Left cardiac atrium (tissue), 4 donors: ENCODE data around the gene TMEM63A. TPM values are rescaled to one million over a fixed set of nuclear protein-coding genes. Genes with fewer than 3 reads are reported as not detected.
"Not testable (repeated sequence)": the region's sequence is repeated elsewhere in the genome, so short reads cannot be mapped to it uniquely, and the experiment has no call there.

Experiments used
- ATAC-seq, 2 donors: fragments of 200-7000 bp; cut with Tn5 transposase; one replicate each; pipeline ENCODE4 v1.9.1; 2020; ENCODE audit warnings: mild to moderate bottlenecking in 2 of 2, moderate library complexity in 2 of 2
- DNase-seq: peaks from one replicate; pipeline ENCODE4 v3.0.0-alpha.2; 2020
- intact Hi-C, 2 donors: fragments of 100-400 bp; cut with DNase I; formaldehyde crosslinking; loops; one replicate each; pipeline versions ENCODE4 v1.14.1 to v1.15.1; 2022 to 2023
- total RNA-seq, 2 donors: library from RNA; stranded (reverse); fragmentation: NEBNext Ultra II Directional; extraction: Animal tissue kit (Norgen Biotek cat#: 25700); gene quantifications; one replicate each; pipeline ENCODE4 v1.2.1, GENCODE V29; 2021
- donor health status: DM: no; HTN: yes; CAD: no.
- donor health status: DM: no; HTN: yes; CAD: no; lungs with severe emphysema.
- donor health status: DM: yes; HTN: yes; CAD: no.
- donor health status: Dilated cardiomyopathy.

The TMEM63A gene
- total RNA-seq, 2 donors from 2014 or later, result 33.2 to 37.1 TPM

GRCh38 chr1:225851805-225852204, 30.4 kb downstream of the TMEM63A start:
- DNase-seq, result no peak
- no peak for ATAC-seq
- intact Hi-C loops, result no loop called here

- no peak for DNase-seq
- intact Hi-C loops, result no loop called here
- no peak for ATAC-seq
Measured at GRCh38 chr1:225850370-225850769, 31.8 kb downstream of the TMEM63A start.

- peak in 1 of 2 donors; percentile 4 for ATAC-seq
- intact Hi-C loops, result loop anchor here in 1 of 2 donors (5.0 to 10.0 kb wide), 2 partner anchors 38 to 375 kb away; partner anchors contain the start of gene EPHX1
- peak; percentile 53 for DNase-seq
Measured at GRCh38 chr1:225849925-225850324, 32.3 kb downstream of the TMEM63A start.

GRCh38 chr1:225848030-225848955, 33.9 kb downstream of the TMEM63A start:
- DNase-seq (no peak), ATAC-seq (peak in 1 of 2 donors; percentile 3)
- intact Hi-C loops, result loop anchor here in 1 of 2 donors (5.0 to 10.0 kb wide), 2 partner anchors 36 to 373 kb away; partner anchors contain the start of gene EPHX1

DNA sequence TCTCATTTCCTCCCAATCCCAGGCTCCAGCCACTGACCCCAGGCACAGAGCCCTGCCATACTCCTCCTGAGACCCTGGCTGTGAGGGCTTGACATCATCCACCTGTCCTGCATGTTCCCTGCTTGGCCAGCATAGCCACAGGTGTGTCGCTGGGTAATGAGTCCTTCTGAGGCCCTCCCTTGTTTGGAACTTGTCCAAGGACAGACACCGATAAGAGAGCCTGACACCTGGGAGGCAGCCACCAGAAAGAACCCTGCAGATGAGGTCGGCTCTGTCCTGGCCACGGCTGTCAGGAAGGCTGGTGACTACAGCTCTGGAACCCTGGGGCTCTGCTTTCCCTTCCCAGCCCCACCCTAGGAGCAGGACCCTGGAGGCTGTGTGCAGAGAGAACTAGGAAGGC, 34.6 kb downstream of the TMEM63A start:
- ATAC-seq, result no peak
- intact Hi-C loops, result loop anchor here in 1 of 2 donors (5.0 to 10.0 kb wide), 2 partner anchors 35 to 373 kb away; partner anchors contain the start of gene EPHX1
- DNase-seq, result no peak

GRCh38 chr1:225846331-225847310, 35.6 kb downstream of the TMEM63A start:
- ATAC-seq (peak in 1 of 2 donors; percentile 1), DNase-seq (no peak)
- intact Hi-C loops, result loop anchor here in 1 of 2 donors (5.0 to 10.0 kb wide), 2 partner anchors 34 to 372 kb away; partner anchors contain the start of gene EPHX1

DNA sequence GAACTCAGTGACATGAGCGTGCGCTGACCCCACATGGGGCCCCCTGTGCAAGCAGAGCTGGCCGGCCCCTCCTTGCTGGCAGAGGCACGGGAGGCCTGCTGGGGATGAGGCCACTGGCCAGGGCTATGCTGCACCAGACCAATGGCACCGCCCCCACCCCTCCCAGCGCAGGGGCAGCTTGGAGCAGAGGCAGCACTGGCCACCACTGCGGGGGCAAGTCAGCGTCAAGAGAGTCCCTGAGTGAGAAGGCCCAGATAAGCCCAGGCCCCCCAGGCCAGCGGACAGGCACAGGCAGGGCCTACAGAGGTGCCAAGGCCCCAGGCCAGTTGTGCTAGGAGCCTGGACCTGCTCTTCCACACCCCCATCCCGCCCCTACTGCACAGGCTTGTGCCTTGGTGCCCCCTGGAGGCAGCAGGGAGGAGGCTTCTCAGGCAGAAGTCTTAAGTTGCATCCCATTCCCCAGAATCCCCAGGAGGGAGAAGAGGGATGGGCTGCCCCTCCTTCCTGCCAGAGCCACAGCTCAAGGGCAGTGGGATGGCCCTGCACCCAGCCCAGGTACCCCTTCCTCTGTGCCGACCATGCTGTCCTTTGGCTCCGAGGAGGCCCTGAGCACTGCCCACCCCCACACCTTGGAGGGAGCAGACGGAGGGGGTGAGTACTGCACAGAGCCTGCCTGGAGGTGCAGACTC, 36.5 kb downstream of the TMEM63A start:
- ATAC-seq, result peak; percentile 74 to 79
- peak; percentile 86 for DNase-seq
- intact Hi-C loops, result loop anchor here in 1 of 2 donors (5.0 to 10.0 kb wide), 2 partner anchors 33 to 371 kb away; partner anchors contain the start of gene EPHX1

DNA sequence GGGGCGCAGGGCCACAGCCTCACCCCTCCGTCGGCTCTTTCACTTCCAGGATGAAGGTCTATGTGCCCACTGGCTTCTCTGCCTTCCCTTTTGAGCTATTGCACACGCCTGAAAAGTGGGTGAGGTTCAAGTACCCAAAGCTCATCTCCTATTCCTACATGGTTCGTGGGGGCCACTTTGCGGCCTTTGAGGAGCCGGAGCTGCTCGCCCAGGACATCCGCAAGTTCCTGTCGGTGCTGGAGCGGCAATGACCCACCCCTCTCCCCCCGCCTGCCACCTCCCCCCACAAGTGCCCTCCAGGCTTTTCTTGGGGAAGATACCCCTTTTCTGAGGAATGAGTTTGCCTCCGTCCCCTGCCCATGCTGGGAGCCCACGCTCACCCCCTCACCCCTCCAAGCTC, 37.1 kb downstream of the TMEM63A start:
- DNase-seq (no peak), ATAC-seq (no peak)
- intact Hi-C loops, result loop anchor here in 1 of 2 donors (5.0 to 10.0 kb wide), 2 partner anchors 33 to 370 kb away; partner anchors contain the start of gene EPHX1

GRCh38 chr1:225844236-225845061, 37.7 kb downstream of the TMEM63A start:
- peak in 1 of 2 donors; percentile 24 for ATAC-seq
- DNase-seq, result no peak
- intact Hi-C loops, result loop anchor here in 1 of 2 donors (5.0 to 10.0 kb wide), 2 partner anchors 32 to 370 kb away; partner anchors contain the start of gene EPHX1

DNA sequence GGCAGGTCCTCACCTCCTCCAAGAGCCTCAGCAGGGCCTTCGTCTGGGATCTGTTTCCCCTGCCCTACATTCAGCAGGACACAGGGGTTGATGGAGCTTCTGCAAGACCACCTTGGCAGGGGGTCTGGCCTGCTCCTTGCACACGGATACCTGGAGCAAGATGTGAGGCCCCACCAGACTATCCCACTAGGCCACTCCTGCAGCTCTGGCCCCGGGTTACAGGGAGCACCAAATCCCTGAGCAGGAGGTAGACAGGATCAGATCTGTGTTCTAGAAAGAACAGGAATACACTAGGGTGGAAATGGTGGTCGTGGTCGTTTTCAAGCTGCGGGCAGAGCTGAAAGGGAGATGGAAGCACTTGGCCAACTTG, 38.8 kb downstream of the TMEM63A start:
- intact Hi-C loops, result loop anchor here in 1 of 2 donors (10.0 kb wide), 1 partner anchor 369 kb away; no protein-coding TSS in a partner anchor
- ATAC-seq (no peak), DNase-seq (no peak)

DNA sequence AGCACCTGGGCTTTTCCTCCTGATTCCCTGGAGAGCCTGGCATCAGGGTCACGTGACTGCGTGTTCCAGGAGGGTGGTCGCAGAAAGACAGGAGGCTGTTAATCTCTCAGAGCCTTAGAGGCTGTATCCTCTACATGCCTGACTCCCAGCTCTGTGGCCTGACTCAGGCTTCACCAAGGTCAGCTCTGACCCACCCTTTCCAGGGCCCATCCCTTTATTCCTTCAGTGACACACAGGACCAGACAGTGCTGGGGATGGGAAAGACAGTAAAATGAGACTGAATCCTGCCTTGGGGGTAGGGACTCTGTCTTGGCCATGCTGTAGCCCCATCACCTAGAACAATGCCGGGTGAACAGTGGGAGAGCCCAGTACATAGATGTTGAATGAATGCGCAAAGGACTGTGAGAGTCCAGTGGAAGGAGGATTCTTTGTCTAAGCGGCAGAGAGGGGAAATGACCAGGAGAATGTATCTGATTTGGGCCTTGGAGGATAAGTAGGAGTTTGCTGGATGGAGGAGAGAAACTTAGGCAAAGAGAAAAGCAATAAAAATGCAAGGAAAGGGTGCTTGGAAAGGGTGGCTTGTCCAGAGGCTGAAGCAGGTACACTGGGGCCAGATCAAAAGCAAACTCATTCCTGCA, 39.3 kb downstream of the TMEM63A start:
- ATAC-seq (no peak), DNase-seq (no peak)
- intact Hi-C loops, result loop anchor here in 1 of 2 donors (10.0 kb wide), 1 partner anchor 368 kb away; no protein-coding TSS in a partner anchor

DNA sequence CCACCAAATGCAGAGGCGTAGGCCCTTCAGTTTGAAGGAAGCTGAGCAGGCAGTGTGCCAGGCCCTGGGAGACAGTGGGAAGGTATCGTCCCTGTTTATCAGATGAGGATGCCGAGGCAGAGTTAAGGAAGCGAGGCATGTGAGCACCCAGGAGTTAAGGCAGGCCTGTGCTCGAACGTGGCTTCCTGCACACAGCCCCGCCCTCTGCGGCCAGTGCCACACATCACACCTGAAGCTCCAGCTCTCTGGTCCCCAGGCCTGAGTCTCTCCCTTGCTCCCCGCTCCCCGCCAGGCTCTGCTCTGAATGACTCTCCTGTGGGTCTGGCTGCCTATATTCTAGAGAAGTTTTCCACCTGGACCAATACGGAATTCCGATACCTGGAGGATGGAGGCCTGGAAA, 40.1 kb downstream of the TMEM63A start:
- no peak for ATAC-seq
- intact Hi-C loops, result loop anchor here in 1 of 2 donors (10.0 kb wide), 1 partner anchor 367 kb away; no protein-coding TSS in a partner anchor

GRCh38 chr1:225840713-225841112, 41.5 kb downstream of the TMEM63A start:
- intact Hi-C loops, result loop anchor here in 1 of 2 donors (10.0 kb wide), 1 partner anchor 366 kb away; no protein-coding TSS in a partner anchor
- DNase-seq (no peak), ATAC-seq (no peak)

More for the DNA sequence above, 40.1 kb downstream of the TMEM63A start:
- no peak for DNase-seq

GRCh38 chr1:225840223-225840610, 42.0 kb downstream of the TMEM63A start:
- ATAC-seq (no peak), DNase-seq (no peak)
- intact Hi-C loops, result loop anchor here in 1 of 2 donors (10.0 kb wide), 1 partner anchor 365 kb away; no protein-coding TSS in a partner anchor

DNA sequence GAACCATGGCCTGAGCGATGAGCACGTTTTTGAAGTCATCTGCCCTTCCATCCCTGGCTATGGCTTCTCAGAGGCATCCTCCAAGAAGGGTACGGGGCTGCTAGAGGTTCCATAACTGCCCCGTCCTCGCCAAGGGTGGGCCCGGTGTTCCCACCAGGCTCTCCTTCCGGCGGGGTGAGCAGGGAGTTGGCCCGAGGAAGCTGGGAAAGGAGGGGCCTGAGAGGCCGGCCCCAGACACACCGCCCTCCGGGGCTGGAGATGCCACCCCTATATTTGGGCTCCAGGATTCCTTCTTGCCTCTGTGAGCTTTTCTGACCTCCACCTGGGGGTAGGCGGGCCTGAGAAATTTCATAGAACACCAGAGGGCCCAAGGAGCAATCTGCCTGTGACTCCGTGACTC, 43.4 kb downstream of the TMEM63A start:
- intact Hi-C loops, result no loop called here
- DNase-seq (no peak), ATAC-seq (no peak)

GRCh38 chr1:225836296-225836695, 45.9 kb downstream of the TMEM63A start:
- ATAC-seq, intact Hi-C loops, DNase-seq: not testable (repeated sequence)

GRCh38 chr1:225835856-225836255, 46.3 kb downstream of the TMEM63A start:
- DNase-seq (peak; percentile 73), ATAC-seq (peak in 1 of 2 donors; percentile 24)
- intact Hi-C loops, result no loop called here
